HG03442 (cell line): ENCODE measurements around the gene AFP.

Experiments used
- ATAC-seq: cut with Tn5 transposase; IDR thresholded peaks from one replicate; pipeline ENCODE4 v1.9.1; 2021; ENCODE audit warnings: mild to moderate bottlenecking, moderate library complexity; ENCODE audit not compliant: unreplicated experiment

Gene AFP

GRCh38 chr4:73413294-73413755 lies 22.7 kb upstream of the AFP start:
- ATAC-seq = no peak

GRCh38 chr4:73414936-73415271 lies 21.1 kb upstream of the AFP start:
- ATAC-seq = no peak

- ATAC-seq = no peak
Measured at GRCh38 chr4:73415807-73416238, 20.2 kb upstream of the AFP start.

GRCh38 chr4:73416423-73417087 lies 19.5 kb upstream of the AFP start:
- no peak for ATAC-seq

GRCh38 chr4:73417342-73417741 lies 18.7 kb upstream of the AFP start:
- no peak for ATAC-seq

- ATAC-seq = no peak
Measured at GRCh38 chr4:73417973-73418372, 18.0 kb upstream of the AFP start.

- ATAC-seq = no peak
Measured at GRCh38 chr4:73418677-73419076, 17.3 kb upstream of the AFP start.

- no peak for ATAC-seq
Measured at GRCh38 chr4:73419106-73420038, 16.6 kb upstream of the AFP start.

- ATAC-seq = no peak
Measured at GRCh38 chr4:73420615-73421014, 15.4 kb upstream of the AFP start.

GRCh38 chr4:73421708-73422457 lies 14.1 kb upstream of the AFP start:
- ATAC-seq = no peak

- no peak for ATAC-seq
Measured at GRCh38 chr4:73422458-73422752, 13.6 kb upstream of the AFP start.

GRCh38 chr4:73423184-73423583 lies 12.8 kb upstream of the AFP start:
- ATAC-seq = no peak

GRCh38 chr4:73426666-73427065 lies 9.4 kb upstream of the AFP start:
- ATAC-seq = no peak

- ATAC-seq = no peak
Measured at GRCh38 chr4:73429118-73429517, 6.9 kb upstream of the AFP start.

GRCh38 chr4:73429826-73430587 lies 6.0 kb upstream of the AFP start:
- no peak for ATAC-seq

- ATAC-seq = no peak
Measured at GRCh38 chr4:73431813-73432168, 4.2 kb upstream of the AFP start.

GRCh38 chr4:73432169-73433000 lies 3.6 kb upstream of the AFP start:
- no peak for ATAC-seq

GRCh38 chr4:73433140-73433539 lies 2.9 kb upstream of the AFP start:
- no peak for ATAC-seq

- ATAC-seq = peak; percentile 73
Measured at GRCh38 chr4:73434311-73434710, 1.7 kb upstream of the AFP start.
